ENCODE results near the gene SCYGR8. TPM values are rescaled to one million over a fixed set of nuclear protein-coding genes. Genes with fewer than 3 reads are reported as not detected.

SCYGR8 gene
- total RNA-seq, 4 donors from 2014 or later, result not detected

- H3K27me3 ChIP-seq, result no peaks in the 10 kb centered on the region
- no peak overlapping the region for H3K4me3 ChIP-seq
- no peak for DNase-seq
- no peaks in the 10 kb centered on the region for H3K9me3 ChIP-seq
- peaks cover 8 to 22% (median 19%) of the 10 kb centered on the region in 4 donors for H3K4me1 ChIP-seq
- in situ Hi-C loops (cut with MboI; ENCODE audit: low pct_ligation_motif_present in 1 of 4, low pct_unique_long_range_greater_than_20kb in 1 of 4, low sequenced_read_pairs in 3 of 4) (loop anchor here (10.0 to 25.0 kb wide), 7 partner anchors 99 to 629 kb away; partner anchors contain the start of gene SCYGR5 (in 2 of the 4)), intact Hi-C loops (cut with DNase I; ENCODE audit: low total_unique reads) (loop anchor here (5.0 to 10.0 kb wide), 3 partner anchors 109 to 361 kb away; no protein-coding TSS in a partner anchor)
- no peaks in the 10 kb centered on the region for H3K36me3 ChIP-seq
- TF ChIP-seq EP300 (IDR thresholded peaks at IDR 0.05; ENCODE audit: low read depth) (no peak), POLR2A (IDR thresholded peaks at IDR 0.05) (no peak), CTCF (IDR thresholded peaks at IDR 0.05) (no peak), POLR2AphosphoS5 (IDR thresholded peaks at IDR 0.05) (no peak)
- 39 to 55% methylated on average over 4 of the region's 4 CpGs for WGBS, 2 donors (ENCODE audit: low coverage in 1 of 2)
- peak overlapping the region in 2 of 4 donors; percentile 22 to 33 for H3K27ac ChIP-seq
These were observed 20.2 kb downstream of the SCYGR8 start for GRCh38 chr2:227765788-227766372.

GRCh38 chr2:227766373-227766883 lies 20.7 kb downstream of the SCYGR8 start:
- in situ Hi-C loops (cut with MboI; ENCODE audit: low pct_ligation_motif_present in 1 of 4, low pct_unique_long_range_greater_than_20kb in 1 of 4, low sequenced_read_pairs in 3 of 4), result loop anchor here (10.0 to 25.0 kb wide), 7 partner anchors 98 to 629 kb away; partner anchors contain the start of gene SCYGR5 (in 2 of the 4)
- no peaks in the 10 kb centered on the region for H3K27me3 ChIP-seq
- no peaks in the 10 kb centered on the region for H3K9me3 ChIP-seq
- no peak for TF ChIP-seq EP300 (IDR thresholded peaks at IDR 0.05; ENCODE audit: low read depth)
- TF ChIP-seq CTCF (IDR thresholded peaks at IDR 0.05), result peak; percentile 83 to 93 (median 86)
- intact Hi-C loops (cut with DNase I; ENCODE audit: low total_unique reads), result loop anchor here (5.0 to 10.0 kb wide), 3 partner anchors 109 to 362 kb away; no protein-coding TSS in a partner anchor
- H3K4me1 ChIP-seq, result peaks cover 5 to 16% (median 14%) of the 10 kb centered on the region in 4 donors
- H3K36me3 ChIP-seq, result no peaks in the 10 kb centered on the region
- 19 to 22% methylated on average over 7 to 11 of the region's 11 CpGs for WGBS, 2 donors (ENCODE audit: low coverage in 1 of 2)
- peak overlapping the region in 2 of 4 donors; percentile 22 to 33 for H3K27ac ChIP-seq
- no peak overlapping the region for H3K4me3 ChIP-seq
- DNase-seq, result peak; percentile 85

- Histone ChIP-seq H3K4me1 (peaks cover under 1 to 8% (median 6%) of the 10 kb centered on the region in 4 donors), H3K9me3 (no peaks in the 10 kb centered on the region), H3K27me3 (no peaks in the 10 kb centered on the region), H3K4me3 (no peak overlapping the region), H3K27ac (no peak overlapping the region), H3K36me3 (no peaks in the 10 kb centered on the region)
- in situ Hi-C loops (cut with MboI; ENCODE audit: low pct_ligation_motif_present in 1 of 4, low pct_unique_long_range_greater_than_20kb in 1 of 4, low sequenced_read_pairs in 3 of 4), result loop anchor here (10.0 to 25.0 kb wide), 7 partner anchors 97 to 631 kb away; partner anchors contain the start of gene SCYGR5 (in 2 of the 4)
- intact Hi-C loops (cut with DNase I; ENCODE audit: low total_unique reads), result loop anchor here (5.0 to 10.0 kb wide), 3 partner anchors 111 to 363 kb away; no protein-coding TSS in a partner anchor
- WGBS, 2 donors (ENCODE audit: low coverage in 1 of 2), result 93% methylated on average over 15 of the region's 22 CpGs; no CpG with 5 or more reads in 1 of the 2 donors
- no peak for TF ChIP-seq POLR2A (IDR thresholded peaks at IDR 0.05)
- TF ChIP-seq EP300 (IDR thresholded peaks at IDR 0.05; ENCODE audit: low read depth), result no peak
- TF ChIP-seq POLR2AphosphoS5 (IDR thresholded peaks at IDR 0.05), result no peak
- TF ChIP-seq CTCF (IDR thresholded peaks at IDR 0.05), result no peak
- DNase-seq, result no peak
These were observed 22.1 kb downstream of the SCYGR8 start for GRCh38 chr2:227767830-227768229.

GRCh38 chr2:227772197-227772661 lies 26.5 kb downstream of the SCYGR8 start:
- H3K27ac ChIP-seq, result no peak overlapping the region
- peaks cover 0 to 23% (median 10%) of the 10 kb centered on the region in 4 donors for H3K4me1 ChIP-seq
- TF ChIP-seq POLR2AphosphoS5 (IDR thresholded peaks at IDR 0.05), result no peak
- TF ChIP-seq POLR2A (IDR thresholded peaks at IDR 0.05), result no peak
- no peak for TF ChIP-seq CTCF (IDR thresholded peaks at IDR 0.05)
- H3K36me3 ChIP-seq, result no peaks in the 10 kb centered on the region
- no peaks in the 10 kb centered on the region for H3K27me3 ChIP-seq
- no peak for DNase-seq
- in situ Hi-C loops (cut with MboI; ENCODE audit: low pct_ligation_motif_present in 1 of 4, low pct_unique_long_range_greater_than_20kb in 1 of 4, low sequenced_read_pairs in 3 of 4) (loop anchor here in 3 of 4 donors (25.0 kb wide), 4 partner anchors 110 to 635 kb away; partner anchors contain the start of gene SCYGR5 (in 1 of the 3)), intact Hi-C loops (cut with DNase I; ENCODE audit: low total_unique reads) (no loop called here)
- H3K4me3 ChIP-seq, result no peak overlapping the region
- 83 to 86% methylated on average over 2 to 5 of the region's 5 CpGs for WGBS, 2 donors (ENCODE audit: low coverage in 1 of 2)
- H3K9me3 ChIP-seq, result no peaks in the 10 kb centered on the region
